Breast epithelium (tissue), 3 donors: ENCODE measurements around the gene CDH13.

Source experiments
- CTCF ChIP-seq, 3 donors: fragments of 450-650 bp; IDR thresholded peaks; one replicate each; pipeline ENCODE4 v1.5.1; 2016 to 2017; ENCODE audit warnings: antibody characterized with exemption in 3 of 3, mild to moderate bottlenecking in 3 of 3, moderate library complexity in 3 of 3
- POLR2AphosphoS5 ChIP-seq, 3 donors: sonication (generic); formaldehyde crosslinking; IDR thresholded peaks; one replicate each; pipeline ENCODE4 v1.6.1; 2017; ENCODE audit warnings: antibody characterized with exemption in 3 of 3

GRCh38 chr16:83348991-83349390 lies 722.2 kb downstream of the CDH13 start:
- TF ChIP-seq CTCF (IDR thresholded peaks at IDR 0.05) (no peak), POLR2AphosphoS5 (IDR thresholded peaks at IDR 0.05) (no peak)
